ENCODE results near the gene SPANXN2. TPM values are rescaled to one million over a fixed set of nuclear protein-coding genes. Genes with fewer than 3 reads are reported as not detected.

The SPANXN2 gene
- total RNA-seq, 2 donors from 2014 or later, result not detected

DNA sequence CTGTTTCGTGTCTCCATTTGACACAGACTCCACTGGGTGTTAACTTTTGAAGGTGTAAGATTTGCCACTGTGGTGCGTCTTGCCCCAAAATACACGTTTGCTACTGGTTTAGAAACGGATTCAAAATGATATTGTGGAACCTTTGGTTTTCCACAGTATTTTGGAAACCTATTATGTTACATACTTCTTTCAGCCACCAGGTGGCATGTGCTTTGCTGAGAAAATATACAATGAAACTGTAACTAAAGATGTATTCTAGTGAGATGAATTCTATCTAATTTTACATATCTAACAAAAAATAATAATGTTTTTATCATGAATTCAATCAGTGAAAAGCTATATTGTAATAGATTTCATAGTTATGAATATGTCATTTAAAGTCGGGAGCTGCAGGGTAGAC lies 56.2 kb downstream of the SPANXN2 start:
- peak; percentile 82 for TF ChIP-seq CTCF (conservative IDR thresholded peaks at IDR 0.05)
- Histone ChIP-seq H3K4me1 (ENCODE audit: control insufficient read depth, insufficient read depth, low read length) (no peaks in the 10 kb centered on the region), H3K36me3 (ENCODE audit: control insufficient read depth, insufficient read depth, low read length) (no peaks in the 10 kb centered on the region), H3K9ac (ENCODE audit: extremely low read depth, low read length, poor library complexity, severe bottlenecking) (no peak overlapping the region), H3K27ac (ENCODE audit: low read depth, low read length) (no peak overlapping the region), H3K9me3 (ENCODE audit: control insufficient read depth, low read length) (peaks cover 16% of the 10 kb centered on the region), H3K4me3 (ENCODE audit: low read length) (no peak overlapping the region), H3K27me3 (ENCODE audit: control insufficient read depth, insufficient read depth, low read length, poor library complexity, severe bottlenecking) (no peaks in the 10 kb centered on the region)
- WGBS, 2 experiments (ENCODE audit: insufficient coverage in 1 of 2, insufficient read length in 1 of 2), result 34% methylated on average over 4 of the region's 5 CpGs; no CpG with 5 or more reads in 1 of the 2 experiments
- H3K27me3 Mint-ChIP-seq (ENCODE audit: insufficient read depth), result no peaks in the 10 kb centered on the region
- peaks cover 34% of the 10 kb centered on the region for H3K9me3 Mint-ChIP-seq
- H3K27ac Mint-ChIP-seq, result no peak overlapping the region
- no peak for DNase-seq
- H3K4me1 Mint-ChIP-seq, result peaks cover 9% of the 10 kb centered on the region
- no peaks in the 10 kb centered on the region for H3K36me3 Mint-ChIP-seq (ENCODE audit: low read depth)
- H3K4me3 Mint-ChIP-seq, result no peak overlapping the region

GRCh38 chrX:143663755-143664154 lies 56.8 kb downstream of the SPANXN2 start:
- Mint-ChIP-seq H3K9me3 (peaks cover 34% of the 10 kb centered on the region), H3K4me3 (no peak overlapping the region), H3K27me3 (ENCODE audit: insufficient read depth) (no peaks in the 10 kb centered on the region), H3K36me3 (ENCODE audit: low read depth) (no peaks in the 10 kb centered on the region), H3K4me1 (peaks cover 9% of the 10 kb centered on the region), H3K27ac (peak overlapping the region; percentile 48)
- no peak overlapping the region for H3K9ac ChIP-seq (ENCODE audit: extremely low read depth, low read length, poor library complexity, severe bottlenecking)
- H3K4me1 ChIP-seq (ENCODE audit: control insufficient read depth, insufficient read depth, low read length), result no peaks in the 10 kb centered on the region
- 55% methylated on average over 3 of the region's 5 CpGs; no CpG with 5 or more reads in 1 of the 2 experiments for WGBS, 2 experiments (ENCODE audit: insufficient coverage in 1 of 2, insufficient read length in 1 of 2)
- DNase-seq, result no peak
- no peak overlapping the region for H3K4me3 ChIP-seq (ENCODE audit: low read length)
- H3K27me3 ChIP-seq (ENCODE audit: control insufficient read depth, insufficient read depth, low read length, poor library complexity, severe bottlenecking), result no peaks in the 10 kb centered on the region
- H3K27ac ChIP-seq (ENCODE audit: low read depth, low read length), result no peak overlapping the region
- peaks cover 16% of the 10 kb centered on the region for H3K9me3 ChIP-seq (ENCODE audit: control insufficient read depth, low read length)
- no peaks in the 10 kb centered on the region for H3K36me3 ChIP-seq (ENCODE audit: control insufficient read depth, insufficient read depth, low read length)
- TF ChIP-seq CTCF (conservative IDR thresholded peaks at IDR 0.05), result no peak

Other genes with a start within 250 kb of the SPANXN2 start
- not detected for gene SPANXN3, start 203.3 kb downstream of the SPANXN2 start, total RNA-seq
- gene SLITRK4, start 84.7 kb downstream of the SPANXN2 start, total RNA-seq, result 10 to 100 TPM in 1 of 2 donors, 1 to 10 TPM in 1; 5.6 to 11.5 TPM
- gene UBE2NL, start 163.3 kb upstream of the SPANXN2 start, total RNA-seq, result under 1 TPM; 0.22 to 0.69 TPM

All from endodermal cell (in vitro differentiated cells).